ENCODE data around the gene PLA2G4A. TPM values are rescaled to one million over a fixed set of nuclear protein-coding genes. Genes with fewer than 3 reads are reported as not detected.

PLA2G4A gene
- polyA plus RNA-seq, 1 of the 3 experiments (the other 2 are of a cell fraction): 0.26 TPM

- Histone ChIP-seq H3K27ac (ENCODE audit: low read depth in 2 of 2, low read length in 1 of 2) (no peak overlapping the region), H3K79me2 (ENCODE audit: insufficient read depth) (no peaks in the 10 kb centered on the region), H3K4me2 (no peak overlapping the region), H3K9ac (no peak overlapping the region), H3K4me1 (ENCODE audit: control insufficient read depth in 1 of 2, insufficient read depth in 2 of 2, low read depth in 1 of 2, low read length in 1 of 2) (peaks cover 0 to 10% of the 10 kb centered on the region in 2 experiments; a peak in 2 of 4 replicates), H3K36me3 (replicated peaks in 1 of 2; ENCODE audit: control insufficient read depth in 1 of 2, insufficient read depth in 2 of 2, low read length in 1 of 2) (no peaks in the 10 kb centered on the region), H3K4me3 (ENCODE audit: low read depth in 2 of 2, low read length in 1 of 2) (no peak overlapping the region), H3K27me3 (ENCODE audit: insufficient read depth) (no peaks in the 10 kb centered on the region), H3K9me2 (no peaks in the 10 kb centered on the region), H3F3A (replicated peaks; ENCODE audit: insufficient read depth) (no peaks in the 10 kb centered on the region), H3K9me3 (no peaks in the 10 kb centered on the region), H4K20me1 (ENCODE audit: insufficient read depth) (no peaks in the 10 kb centered on the region), H2AFZ (ENCODE audit: low read depth) (no peak overlapping the region)
- POLR2A ChIA-PET: no interaction called here
- no peak for TF ChIP-seq USF1 (IDR thresholded peaks at IDR 0.05; ENCODE audit: borderline replicate concordance, low read depth)
- TF ChIP-seq NFIC (IDR thresholded peaks at IDR 0.05; ENCODE audit: borderline replicate concordance): no peak
- no peak for TF ChIP-seq TAF1 (IDR thresholded peaks at IDR 0.05; ENCODE audit: borderline replicate concordance, low read depth, low read length)
- no peak for TF ChIP-seq TEAD4 (IDR thresholded peaks at IDR 0.05; ENCODE audit: borderline replicate concordance, insufficient read depth)
- no peak for TF ChIP-seq EP300 (IDR thresholded peaks at IDR 0.05; ENCODE audit: borderline replicate concordance in 1 of 2, low read depth in 1 of 2, low read length in 1 of 2)
- TF ChIP-seq MAX (IDR thresholded peaks at IDR 0.05; ENCODE audit: low read depth): no peak
- TF ChIP-seq NRF1 (IDR thresholded peaks at IDR 0.05; ENCODE audit: low read depth, low read length): no peak
- TF ChIP-seq CHD2 (IDR thresholded peaks at IDR 0.05; ENCODE audit: low read length, partially characterized antibody): no peak
- no peak for TF ChIP-seq TCF12 (IDR thresholded peaks at IDR 0.05)
- no peak for TF ChIP-seq EZH2phosphoT487 (IDR thresholded peaks at IDR 0.05; ENCODE audit: borderline replicate concordance, low read depth)
- TF ChIP-seq IRF3 (IDR thresholded peaks at IDR 0.05; ENCODE audit: low read depth, low read length): no peak
- TF ChIP-seq MEF2A (IDR thresholded peaks at IDR 0.05; ENCODE audit: borderline replicate concordance, low read depth): no peak
- no peak for TF ChIP-seq POLR2AphosphoS5 (IDR thresholded peaks at IDR 0.05; ENCODE audit: low read depth, low read length)
- TF ChIP-seq GABPA (IDR thresholded peaks at IDR 0.05; ENCODE audit: low read depth): no peak
- TF ChIP-seq RFX5 (IDR thresholded peaks at IDR 0.05; ENCODE audit: low read length): no peak
- no peak for TF ChIP-seq ZBTB33 (IDR thresholded peaks at IDR 0.05; ENCODE audit: borderline replicate concordance, low read depth)
- no peak for TF ChIP-seq MXI1 (IDR thresholded peaks at IDR 0.05; ENCODE audit: low read depth, low read length)
- no peak for TF ChIP-seq PBX3 (IDR thresholded peaks at IDR 0.05)
- no peak for TF ChIP-seq RCOR1 (IDR thresholded peaks at IDR 0.05; ENCODE audit: low read length)
- TF ChIP-seq FOSL2 (IDR thresholded peaks at IDR 0.05; ENCODE audit: borderline replicate concordance, low read depth): no peak
- no peak for DNase-seq
- 15% methylated on average over 4 of the region's 4 CpGs for WGBS (ENCODE audit: low lambda C conversion rate)
- CTCF ChIA-PET: no interaction called here
Measured at GRCh38 chr1:186854102-186854501, 25.4 kb downstream of the PLA2G4A start.
